Body of pancreas (tissue), 4 donors: ENCODE measurements around the gene SEPSECS.

ENCODE experiments used
- POLR2A ChIP-seq, 3 donors: fragments of 450-650 bp; IDR thresholded peaks; one replicate each; pipeline ENCODE4 v1.6.1; 2016; ENCODE audit warnings: antibody characterized with exemption in 3 of 3, mild to moderate bottlenecking in 2 of 3
- TF ChIP-seq, protein P1 (sequence below), 7 experiments: fragments of 450-650 bp in 4 of 7; fragments of 200-600 bp in 3 of 7; sonication (generic) in 3 of 7; IDR thresholded peaks; one replicate each; pipeline ENCODE4 v1.5.1; 2016 to 2019; ENCODE audit warnings: antibody characterized with exemption in 7 of 7

DNA sequence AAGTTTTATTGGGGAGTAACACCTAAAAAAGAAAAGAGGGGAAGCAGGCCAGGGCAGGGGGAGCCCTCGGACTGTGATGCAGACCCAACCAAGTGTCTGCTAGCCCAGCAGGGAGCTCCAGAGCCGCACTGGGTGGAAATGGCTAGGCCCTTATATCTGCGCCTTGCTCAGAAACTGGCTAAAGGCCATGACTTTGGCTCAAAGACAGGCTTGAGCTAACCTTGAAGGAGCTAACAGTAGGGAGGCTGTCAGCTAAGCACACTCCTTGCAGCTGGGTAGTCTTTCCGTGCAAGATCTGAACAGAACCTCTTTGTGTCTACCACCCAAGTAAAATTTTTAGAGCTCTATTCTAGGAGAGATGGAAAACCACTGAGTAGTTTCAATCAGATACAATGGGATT is 43.0 kb downstream of the SEPSECS start:
- TF ChIP-seq, protein P1, sequence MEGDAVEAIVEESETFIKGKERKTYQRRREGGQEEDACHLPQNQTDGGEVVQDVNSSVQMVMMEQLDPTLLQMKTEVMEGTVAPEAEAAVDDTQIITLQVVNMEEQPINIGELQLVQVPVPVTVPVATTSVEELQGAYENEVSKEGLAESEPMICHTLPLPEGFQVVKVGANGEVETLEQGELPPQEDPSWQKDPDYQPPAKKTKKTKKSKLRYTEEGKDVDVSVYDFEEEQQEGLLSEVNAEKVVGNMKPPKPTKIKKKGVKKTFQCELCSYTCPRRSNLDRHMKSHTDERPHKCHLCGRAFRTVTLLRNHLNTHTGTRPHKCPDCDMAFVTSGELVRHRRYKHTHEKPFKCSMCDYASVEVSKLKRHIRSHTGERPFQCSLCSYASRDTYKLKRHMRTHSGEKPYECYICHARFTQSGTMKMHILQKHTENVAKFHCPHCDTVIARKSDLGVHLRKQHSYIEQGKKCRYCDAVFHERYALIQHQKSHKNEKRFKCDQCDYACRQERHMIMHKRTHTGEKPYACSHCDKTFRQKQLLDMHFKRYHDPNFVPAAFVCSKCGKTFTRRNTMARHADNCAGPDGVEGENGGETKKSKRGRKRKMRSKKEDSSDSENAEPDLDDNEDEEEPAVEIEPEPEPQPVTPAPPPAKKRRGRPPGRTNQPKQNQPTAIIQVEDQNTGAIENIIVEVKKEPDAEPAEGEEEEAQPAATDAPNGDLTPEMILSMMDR (IDR thresholded peaks at IDR 0.05), result no peak
- TF ChIP-seq POLR2A (IDR thresholded peaks at IDR 0.05), result no peak
